GM18499 (cell line): ENCODE data around the gene AMACR.
"Not testable (repeated sequence)": the region's sequence is repeated elsewhere in the genome, so short reads cannot be mapped to it uniquely, and the experiment has no call there.

Experiments
- ATAC-seq: cut with Tn5 transposase; IDR thresholded peaks from one replicate; pipeline ENCODE4 v1.9.1; 2021; ENCODE audit warnings: moderate number of reproducible peaks; ENCODE audit not compliant: insufficient read depth, unreplicated experiment

AMACR gene

GRCh38 chr5:34010146-34010545, 2.3 kb upstream of the AMACR start:
- not testable (repeated sequence) for ATAC-seq

GRCh38 chr5:34009610-34010009, 1.8 kb upstream of the AMACR start:
- no peak for ATAC-seq

- no peak for ATAC-seq
Observed at GRCh38 chr5:34008802-34009201, 952 bp upstream of the AMACR start.

- ATAC-seq: no peak
Observed at GRCh38 chr5:34007201-34007620, 639 bp downstream of the AMACR start.

GRCh38 chr5:34005681-34006080, 2.2 kb downstream of the AMACR start:
- no peak for ATAC-seq

GRCh38 chr5:34005211-34005610, 2.6 kb downstream of the AMACR start:
- ATAC-seq: no peak

- ATAC-seq: no peak
Observed at GRCh38 chr5:34003941-34004340, 3.9 kb downstream of the AMACR start.

- no peak for ATAC-seq
Observed at GRCh38 chr5:34002629-34003328, 5.1 kb downstream of the AMACR start.

GRCh38 chr5:34001241-34001841, 6.5 kb downstream of the AMACR start:
- no peak for ATAC-seq

GRCh38 chr5:33999978-34000377, 7.9 kb downstream of the AMACR start:
- no peak for ATAC-seq

GRCh38 chr5:33997331-33997983, 10.4 kb downstream of the AMACR start:
- no peak for ATAC-seq

- no peak for ATAC-seq
Observed at GRCh38 chr5:33995865-33996264, 12.0 kb downstream of the AMACR start.

- ATAC-seq: no peak
Observed at GRCh38 chr5:33994845-33995244, 13.0 kb downstream of the AMACR start.

GRCh38 chr5:33992864-33993263, 15.0 kb downstream of the AMACR start:
- no peak for ATAC-seq

GRCh38 chr5:33985447-33985846, 22.4 kb downstream of the AMACR start:
- ATAC-seq: no peak

GRCh38 chr5:33984671-33985124, 23.2 kb downstream of the AMACR start, which contains the start of gene SLC45A2:
SLC45A2 (minus strand) TSS chr5:33984693; CDS start chr5:33984583, 110 bp downstream.
- ATAC-seq: no peak

GRCh38 chr5:33984178-33984577, 23.7 kb downstream of the AMACR start:
- no peak for ATAC-seq

GRCh38 chr5:33981408-33982162, 26.3 kb downstream of the AMACR start:
- no peak for ATAC-seq

GRCh38 chr5:33980030-33980429, 27.8 kb downstream of the AMACR start:
- no peak for ATAC-seq

GRCh38 chr5:33978306-33978705, 29.5 kb downstream of the AMACR start:
- ATAC-seq: no peak

- no peak for ATAC-seq
Observed at GRCh38 chr5:33976307-33976706, 31.5 kb downstream of the AMACR start.
